ENCODE results near the gene LAMA2. TPM values are rescaled to one million over a fixed set of nuclear protein-coding genes. Genes with fewer than 3 reads are reported as not detected.

Gene LAMA2
- total RNA-seq, 4 donors from 2014 or later, result 15.1 to 27.3 (median 25.0) TPM

DNA sequence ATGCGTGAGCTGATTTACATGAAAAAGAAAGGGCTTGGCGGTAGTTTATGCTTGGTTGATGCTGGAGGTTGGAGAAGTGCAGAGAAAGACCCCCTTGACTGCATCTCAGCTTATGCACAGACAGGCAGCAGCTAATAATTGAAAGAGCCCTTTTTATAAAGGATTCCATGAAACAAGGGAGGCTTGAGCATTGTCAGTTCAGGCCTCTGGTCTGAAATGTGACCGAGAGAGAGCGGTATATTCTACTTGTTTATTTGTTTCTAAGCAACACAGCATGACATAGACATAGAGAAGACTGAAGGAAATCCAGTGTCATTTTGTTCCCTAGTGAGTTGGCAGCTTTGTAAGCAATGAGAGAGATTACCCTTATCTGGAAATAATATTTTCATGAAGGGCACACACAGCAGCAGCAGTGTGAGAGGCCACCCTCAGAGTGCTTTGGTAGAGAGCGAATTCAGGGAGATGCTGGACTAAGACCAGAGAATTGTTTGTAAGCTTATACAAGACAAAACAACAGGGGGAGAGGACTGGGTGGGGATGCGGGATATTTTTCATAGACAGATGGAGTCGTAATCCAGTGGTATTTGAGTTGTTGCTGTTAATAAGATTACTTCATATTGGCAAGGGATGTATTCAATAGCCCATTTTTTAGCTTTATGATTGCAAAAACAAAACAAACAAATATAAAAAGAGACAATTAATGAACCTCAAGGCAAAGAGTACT, 34.6 kb upstream of the LAMA2 start:
- 73% methylated on average over 7 of the region's 7 CpGs for WGBS
- TF ChIP-seq, protein P1, sequence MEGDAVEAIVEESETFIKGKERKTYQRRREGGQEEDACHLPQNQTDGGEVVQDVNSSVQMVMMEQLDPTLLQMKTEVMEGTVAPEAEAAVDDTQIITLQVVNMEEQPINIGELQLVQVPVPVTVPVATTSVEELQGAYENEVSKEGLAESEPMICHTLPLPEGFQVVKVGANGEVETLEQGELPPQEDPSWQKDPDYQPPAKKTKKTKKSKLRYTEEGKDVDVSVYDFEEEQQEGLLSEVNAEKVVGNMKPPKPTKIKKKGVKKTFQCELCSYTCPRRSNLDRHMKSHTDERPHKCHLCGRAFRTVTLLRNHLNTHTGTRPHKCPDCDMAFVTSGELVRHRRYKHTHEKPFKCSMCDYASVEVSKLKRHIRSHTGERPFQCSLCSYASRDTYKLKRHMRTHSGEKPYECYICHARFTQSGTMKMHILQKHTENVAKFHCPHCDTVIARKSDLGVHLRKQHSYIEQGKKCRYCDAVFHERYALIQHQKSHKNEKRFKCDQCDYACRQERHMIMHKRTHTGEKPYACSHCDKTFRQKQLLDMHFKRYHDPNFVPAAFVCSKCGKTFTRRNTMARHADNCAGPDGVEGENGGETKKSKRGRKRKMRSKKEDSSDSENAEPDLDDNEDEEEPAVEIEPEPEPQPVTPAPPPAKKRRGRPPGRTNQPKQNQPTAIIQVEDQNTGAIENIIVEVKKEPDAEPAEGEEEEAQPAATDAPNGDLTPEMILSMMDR (IDR thresholded peaks at IDR 0.05), result no peak
- Histone ChIP-seq H3K9me3 (no peaks in the 10 kb centered on the region), H3K4me3 (no peak overlapping the region), H3K36me3 (no peaks in the 10 kb centered on the region), H3K27ac (no peak overlapping the region), H3K4me1 (no peaks in the 10 kb centered on the region), H3K27me3 (no peaks in the 10 kb centered on the region)
- no peak for DNase-seq (ENCODE audit: low spot score in 2 of 2)

DNA sequence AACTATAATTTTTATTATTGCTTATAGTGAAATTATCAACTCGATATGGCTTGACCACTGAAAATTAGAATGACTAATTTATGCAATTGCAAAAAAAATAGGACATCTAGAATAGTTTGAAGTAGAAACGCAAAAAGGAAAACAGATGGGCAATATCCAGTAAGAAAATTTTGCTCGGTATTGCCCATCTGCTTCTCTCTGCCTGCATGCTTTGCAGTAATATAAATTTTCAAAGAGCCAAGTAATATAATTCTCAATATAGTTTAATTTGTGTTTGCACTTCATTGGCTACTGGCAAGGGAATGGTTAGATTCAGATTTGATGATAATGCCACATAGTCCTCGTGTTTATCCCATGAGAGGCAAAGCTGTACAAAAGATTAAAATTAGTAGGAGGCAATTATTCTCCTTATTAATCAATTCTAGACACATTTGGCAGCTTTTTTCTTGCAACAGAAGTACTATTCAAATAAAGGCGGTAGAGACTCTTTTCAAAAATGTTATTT, 27.3 kb upstream of the LAMA2 start:
- Histone ChIP-seq H3K4me3 (no peak overlapping the region), H3K36me3 (no peaks in the 10 kb centered on the region), H3K9me3 (no peaks in the 10 kb centered on the region), H3K27ac (no peak overlapping the region), H3K4me1 (no peaks in the 10 kb centered on the region), H3K27me3 (no peaks in the 10 kb centered on the region)
- no peak for DNase-seq (ENCODE audit: low spot score in 2 of 2)
- WGBS, result 55% methylated on average over 5 of the region's 5 CpGs
- TF ChIP-seq EP300 (IDR thresholded peaks at IDR 0.05) (no peak), POLR2AphosphoS5 (IDR thresholded peaks at IDR 0.05) (no peak)

DNA sequence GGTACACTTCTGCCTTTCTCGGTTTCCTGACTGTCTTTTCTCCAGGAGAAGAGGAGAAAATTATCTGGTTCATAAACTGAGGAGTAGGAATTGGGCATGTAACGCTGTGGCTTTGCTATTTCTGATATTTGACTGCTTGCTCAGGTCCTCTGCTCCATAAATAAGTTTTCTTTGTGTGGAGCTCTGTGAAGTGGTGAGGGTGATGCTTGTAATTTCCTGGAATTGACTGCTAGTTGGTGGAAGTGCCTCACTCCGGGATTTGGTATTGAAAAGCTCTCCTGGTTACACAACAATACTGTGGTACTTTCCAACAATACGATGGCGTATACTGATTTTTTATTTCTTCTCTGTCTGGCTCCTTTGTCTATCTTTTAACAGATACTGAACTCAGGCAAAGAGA, 25.1 kb upstream of the LAMA2 start:
- WGBS, result 84% methylated on average over 5 of the region's 5 CpGs
- no peaks in the 10 kb centered on the region for H3K4me1 ChIP-seq
- no peak overlapping the region for H3K27ac ChIP-seq
- H3K27me3 ChIP-seq, result no peaks in the 10 kb centered on the region
- H3K4me3 ChIP-seq, result no peak overlapping the region
- no peak for TF ChIP-seq EP300 (IDR thresholded peaks at IDR 0.05)
- no peaks in the 10 kb centered on the region for H3K9me3 ChIP-seq
- no peak for DNase-seq (ENCODE audit: low spot score in 2 of 2)
- H3K36me3 ChIP-seq, result no peaks in the 10 kb centered on the region

DNA sequence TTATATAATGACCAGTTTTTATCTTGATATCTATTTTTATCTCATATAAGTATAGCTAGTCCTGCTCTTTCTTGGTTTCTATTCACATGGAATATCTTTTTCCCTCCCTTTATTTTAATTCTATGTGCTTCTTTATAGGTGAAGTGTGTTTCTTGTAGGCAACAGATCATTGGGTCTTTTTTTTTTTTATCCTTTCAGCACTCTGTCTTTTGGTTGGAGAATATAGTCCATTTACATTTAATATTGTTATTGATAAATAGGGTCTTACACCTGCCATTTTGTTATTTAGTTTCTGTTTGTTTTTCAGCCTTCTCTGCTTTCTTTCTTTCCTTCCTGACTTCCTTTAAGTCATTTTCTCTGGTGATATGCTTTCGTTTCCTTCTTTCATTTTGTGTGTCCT, 22.2 kb upstream of the LAMA2 start:
- 83% methylated on average over 1 of the region's 1 CpG for WGBS
- TF ChIP-seq, protein P1 (IDR thresholded peaks at IDR 0.05), result no peak
- TF ChIP-seq POLR2AphosphoS5 (IDR thresholded peaks at IDR 0.05) (no peak), EP300 (IDR thresholded peaks at IDR 0.05) (no peak), POLR2A (IDR thresholded peaks at IDR 0.05) (no peak)
- Histone ChIP-seq H3K27me3 (no peaks in the 10 kb centered on the region), H3K27ac (no peak overlapping the region), H3K36me3 (no peaks in the 10 kb centered on the region), H3K9me3 (no peaks in the 10 kb centered on the region), H3K4me3 (no peak overlapping the region), H3K4me1 (no peaks in the 10 kb centered on the region)
- no peak for DNase-seq (ENCODE audit: low spot score in 2 of 2)

DNA sequence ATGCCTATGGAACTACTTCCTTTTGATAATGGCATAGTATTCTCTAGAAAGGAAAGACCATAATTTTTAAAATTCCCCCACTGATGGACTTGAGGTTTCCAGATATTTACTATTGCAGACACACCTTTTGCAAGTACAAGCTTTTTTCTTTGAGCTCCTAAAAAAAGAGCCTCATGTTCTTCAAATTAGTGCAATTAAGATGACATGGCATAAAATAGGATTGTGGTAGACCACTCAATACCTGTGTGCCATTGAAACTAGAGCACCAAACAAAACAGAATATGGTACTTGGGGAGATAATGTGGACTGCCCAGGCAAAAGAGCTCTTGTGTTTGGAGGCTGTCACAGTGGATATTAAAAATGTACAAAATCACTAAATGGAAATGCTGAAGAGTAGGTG, 19.0 kb upstream of the LAMA2 start:
- no peak for DNase-seq (ENCODE audit: low spot score in 2 of 2)
- Histone ChIP-seq H3K27me3 (no peaks in the 10 kb centered on the region), H3K4me1 (no peaks in the 10 kb centered on the region), H3K27ac (no peak overlapping the region), H3K9me3 (no peaks in the 10 kb centered on the region), H3K4me3 (no peak overlapping the region), H3K36me3 (no peaks in the 10 kb centered on the region)
- TF ChIP-seq POLR2A (IDR thresholded peaks at IDR 0.05) (no peak), POLR2AphosphoS5 (IDR thresholded peaks at IDR 0.05) (no peak)
- TF ChIP-seq, protein P1 (IDR thresholded peaks at IDR 0.05), result no peak

DNA sequence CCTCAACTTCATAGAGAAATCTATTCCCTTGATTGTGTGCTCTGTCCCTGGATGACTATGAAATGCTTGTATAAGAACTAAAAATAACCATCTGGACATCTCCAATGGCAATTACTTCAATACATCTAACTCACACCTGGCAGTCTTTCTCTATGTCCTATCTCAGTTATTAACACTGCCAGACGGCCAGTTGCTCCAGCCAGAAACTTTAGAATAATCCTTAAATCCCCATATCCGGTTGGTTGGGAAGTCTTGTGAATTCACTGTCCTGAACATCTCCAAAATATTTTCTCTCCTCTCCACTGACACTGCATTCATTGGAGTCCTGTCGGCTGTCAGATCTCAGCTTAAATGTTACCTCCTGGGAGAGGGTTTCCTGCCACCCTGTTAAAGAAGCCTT, 12.2 kb upstream of the LAMA2 start:
- TF ChIP-seq POLR2A (IDR thresholded peaks at IDR 0.05), result no peak
- TF ChIP-seq POLR2AphosphoS5 (IDR thresholded peaks at IDR 0.05), result no peak
- no peak for TF ChIP-seq EP300 (IDR thresholded peaks at IDR 0.05)
- TF ChIP-seq, protein P1 (IDR thresholded peaks at IDR 0.05), result no peak
- Histone ChIP-seq H3K27ac (no peak overlapping the region), H3K4me1 (no peaks in the 10 kb centered on the region), H3K9me3 (no peaks in the 10 kb centered on the region), H3K27me3 (no peaks in the 10 kb centered on the region), H3K4me3 (no peak overlapping the region), H3K36me3 (no peaks in the 10 kb centered on the region)
- no peak for DNase-seq (ENCODE audit: low spot score in 2 of 2)
- whole genome bisulfite sequencing, result 81% methylated on average over 3 of the region's 3 CpGs

Data from suprapubic skin (tissue), 4 donors.